GM23248 (cell line): ENCODE measurements around the gene CAMP.

Experiments
- EZH2 ChIP-seq: fragments of 200-600 bp; sonication (generic); IDR thresholded peaks from 2 replicates; pipeline ENCODE4 v1.6.1; 2018; ENCODE audit warnings: antibody characterized with exemption, mild to moderate bottlenecking; ENCODE audit not compliant: insufficient read depth, poor library complexity, severe bottlenecking
- EZH2phosphoT487 ChIP-seq: fragments of 200-600 bp; sonication (generic); IDR thresholded peaks from 2 replicates; pipeline ENCODE4 v1.6.1; 2018; ENCODE audit warnings: antibody characterized with exemption, moderate library complexity, mild to moderate bottlenecking, low read depth; ENCODE audit not compliant: insufficient read depth

DNA sequence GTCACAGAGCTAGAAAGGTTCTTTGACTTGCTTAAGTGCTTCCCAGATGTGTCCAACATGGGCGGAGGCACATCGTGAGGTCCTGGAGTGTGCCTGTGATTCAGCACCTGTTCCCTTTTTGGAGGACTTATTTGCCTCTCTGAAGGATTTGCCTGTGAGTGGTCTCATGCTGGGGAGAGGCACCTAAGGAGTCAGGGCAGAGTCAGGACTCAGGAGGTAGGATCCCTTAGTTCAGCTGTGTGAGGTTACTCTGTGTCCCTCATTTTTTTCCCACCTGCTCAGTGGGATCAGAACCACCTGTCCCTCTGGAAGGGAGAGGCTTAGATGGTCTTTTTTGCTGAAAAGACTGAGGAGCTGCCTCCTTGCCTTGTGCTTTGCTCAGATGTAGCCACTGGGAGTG lies 20.6 kb downstream of the CAMP start:
- TF ChIP-seq EZH2 = no peak
- TF ChIP-seq EZH2phosphoT487 = no peak
